ENCODE data around the gene DENND4C. TPM values are rescaled to one million over a fixed set of nuclear protein-coding genes. Genes with fewer than 3 reads are reported as not detected.

Gene DENND4C
- total RNA-seq, 3 donors from 2014 or later: 146 to 158 (median 148) TPM

GRCh38 chr9:19223724-19224123 lies 6.8 kb upstream of the DENND4C start:
- Histone ChIP-seq H3K9me3 (no peaks in the 10 kb centered on the region), H3K36me3 (no peaks in the 10 kb centered on the region), H3K27me3 (no peaks in the 10 kb centered on the region), H3K4me3 (no peak overlapping the region), H3K4me1 (no peaks in the 10 kb centered on the region), H3K27ac (no peak overlapping the region)
- DNase-seq (ENCODE audit: low spot score in 2 of 2): no peak
- intact Hi-C loops (cut with DNase I; ENCODE audit: low total_unique reads): no loop called here
- TF ChIP-seq POLR2AphosphoS5 (IDR thresholded peaks at IDR 0.05) (no peak), POLR2A (IDR thresholded peaks at IDR 0.05) (no peak)

- intact Hi-C loops (cut with DNase I; ENCODE audit: low total_unique reads): no loop called here
- TF ChIP-seq POLR2A (IDR thresholded peaks at IDR 0.05) (no peak), CTCF (IDR thresholded peaks at IDR 0.05) (no peak), POLR2AphosphoS5 (IDR thresholded peaks at IDR 0.05) (no peak)
- Histone ChIP-seq H3K36me3 (no peaks in the 10 kb centered on the region), H3K27ac (no peak overlapping the region), H3K9me3 (no peaks in the 10 kb centered on the region), H3K4me1 (no peaks in the 10 kb centered on the region), H3K4me3 (no peak overlapping the region), H3K27me3 (no peaks in the 10 kb centered on the region)
- DNase-seq (ENCODE audit: low spot score in 2 of 2): no peak
Observed at GRCh38 chr9:19224563-19224962, 5.9 kb upstream of the DENND4C start.

GRCh38 chr9:19229595-19230354 lies 718 bp upstream of the DENND4C start:
- Histone ChIP-seq H3K4me1 (peaks cover 0 to 8% of the 10 kb centered on the region in 2 donors), H3K27ac (peak overlapping the region; percentile 98 to 99), H3K36me3 (no peaks in the 10 kb centered on the region), H3K27me3 (no peaks in the 10 kb centered on the region), H3K9me3 (no peaks in the 10 kb centered on the region), H3K4me3 (peak overlapping the region; percentile 72 to 100 (median 97))
- peak in 1 of 2 donors; percentile 53 for DNase-seq (ENCODE audit: low spot score in 2 of 2)
- intact Hi-C loops (cut with DNase I; ENCODE audit: low total_unique reads): no loop called here
- TF ChIP-seq POLR2A (IDR thresholded peaks at IDR 0.05) (no peak), POLR2AphosphoS5 (IDR thresholded peaks at IDR 0.05) (no peak), CTCF (IDR thresholded peaks at IDR 0.05) (no peak)

GRCh38 chr9:19231126-19231903 lies 822 bp downstream of the DENND4C start:
- peaks cover 0 to 8% of the 10 kb centered on the region in 2 donors for H3K4me1 ChIP-seq
- H3K27ac ChIP-seq: peak overlapping the region; percentile 98 to 99
- H3K4me3 ChIP-seq: peak overlapping the region; percentile 72 to 100 (median 97)
- intact Hi-C loops (cut with DNase I; ENCODE audit: low total_unique reads): no loop called here
- H3K36me3 ChIP-seq: no peaks in the 10 kb centered on the region
- H3K9me3 ChIP-seq: no peaks in the 10 kb centered on the region
- TF ChIP-seq POLR2AphosphoS5 (IDR thresholded peaks at IDR 0.05) (no peak), POLR2A (IDR thresholded peaks at IDR 0.05) (no peak), CTCF (IDR thresholded peaks at IDR 0.05) (no peak)
- DNase-seq (ENCODE audit: low spot score in 2 of 2): no peak
- no peaks in the 10 kb centered on the region for H3K27me3 ChIP-seq

GRCh38 chr9:19231904-19232822 lies 1.7 kb downstream of the DENND4C start:
- TF ChIP-seq POLR2A (IDR thresholded peaks at IDR 0.05) (no peak), CTCF (IDR thresholded peaks at IDR 0.05) (no peak), POLR2AphosphoS5 (IDR thresholded peaks at IDR 0.05) (no peak)
- Histone ChIP-seq H3K4me3 (peak overlapping the region; percentile 72 to 100 (median 97)), H3K27me3 (no peaks in the 10 kb centered on the region), H3K9me3 (no peaks in the 10 kb centered on the region), H3K36me3 (no peaks in the 10 kb centered on the region), H3K4me1 (peaks cover 0 to 8% of the 10 kb centered on the region in 2 donors), H3K27ac (peak overlapping the region; percentile 98 to 99)
- no peak for DNase-seq (ENCODE audit: low spot score in 2 of 2)
- intact Hi-C loops (cut with DNase I; ENCODE audit: low total_unique reads): no loop called here
